Measurements from ENCODE around the gene UGDH. TPM values are rescaled to one million over a fixed set of nuclear protein-coding genes. Genes with fewer than 3 reads are reported as not detected.

The UGDH gene
- total and polyA plus RNA-seq, 7 experiments from 2014 or later = 6.9 to 20.9 (median 18.2) TPM

DNA sequence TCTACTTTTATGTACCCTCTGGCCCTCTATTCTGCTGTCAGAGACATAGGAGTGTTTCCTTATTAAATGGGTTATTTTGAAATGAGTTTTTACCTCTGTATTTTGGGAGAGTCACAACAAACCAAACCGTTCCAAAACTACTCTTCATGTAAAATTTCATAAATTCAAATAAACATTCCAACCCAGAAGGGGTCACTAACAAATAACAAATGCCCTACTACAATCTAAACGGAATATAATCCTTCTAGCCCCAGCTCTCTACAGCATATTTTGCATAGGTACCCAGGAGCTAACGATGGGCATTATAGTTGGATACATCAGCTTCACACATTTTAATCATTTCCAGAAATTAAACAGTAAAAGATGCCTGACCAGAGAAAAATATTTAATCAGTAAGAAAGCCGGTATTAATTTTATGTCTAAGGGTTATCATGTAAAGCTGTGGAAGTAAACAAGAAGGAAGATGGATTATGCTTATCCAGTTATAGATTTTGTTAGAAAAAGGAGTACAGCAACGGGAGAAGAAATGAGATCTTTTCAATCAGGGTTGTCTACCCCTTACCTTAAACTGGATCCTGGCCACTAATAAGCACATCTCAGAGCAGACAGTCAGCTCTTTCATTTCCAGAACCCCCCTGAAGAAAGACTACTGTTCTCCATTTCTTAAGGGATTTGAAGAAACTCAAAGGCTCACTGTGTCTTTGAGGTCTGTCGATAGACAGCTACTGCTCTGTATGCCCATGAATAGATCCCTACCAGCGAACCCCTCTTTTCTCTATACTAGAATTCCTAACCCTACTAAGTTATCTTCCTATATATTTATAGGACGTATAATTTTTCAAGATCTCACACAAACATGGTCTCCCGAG lies 1.2 kb downstream of the UGDH start:
- Mint-ChIP-seq H3K36me3 (peaks cover 5 to 15% (median 5%) of the 10 kb centered on the region in 5 donors), H3K4me3 (peak overlapping the region; percentile 88 to 99 (median 98)), H3K27me3 (no peaks in the 10 kb centered on the region), H3K27ac (peak overlapping the region; percentile 68 to 93 (median 85)), H3K4me1 (peaks cover 11 to 26% (median 19%) of the 10 kb centered on the region in 7 donors), H3K9me3 (peaks cover 0 to 12% (median 5%) of the 10 kb centered on the region in 11 donors)
- peaks cover 7 to 10% of the 10 kb centered on the region in 2 donors for H3K4me1 ChIP-seq (ENCODE audit: control insufficient read depth in 2 of 2, insufficient read depth in 2 of 2, low read length in 2 of 2)
- intact Hi-C loops (cut with micrococcal nuclease) = loop anchor here (2.0 to 10.0 kb wide), 7 partner anchors 159 to 779 kb away; partner anchors contain the start of genes RFC1 (in 2 of the 2), UBE2K (in 2 of the 2), N4BP2 (in 1 of the 2) and RHOH (in 1 of the 2)
- ChIA-PET CTCF (no interaction called here), POLR2A (interaction anchor here (0.6 to 1.0 kb wide), 2 partner anchors 67 to 866 kb away, joined by 3 to 4 read pairs; partner anchors contain the start of genes LIAS and RPL9)
- H3K27me3 ChIP-seq (ENCODE audit: control insufficient read depth in 2 of 2, insufficient read depth in 2 of 2, low read length in 2 of 2) = no peaks in the 10 kb centered on the region
- peaks cover 0 to 6% (median 0%) of the 10 kb centered on the region in 3 experiments for H3K9me3 ChIP-seq (ENCODE audit: control insufficient read depth in 2 of 3, low read length in 3 of 3)
- no peak for DNase-seq
- H3K27ac ChIP-seq (ENCODE audit: low read depth, low read length) = peak overlapping the region; percentile 74
- no peak for ATAC-seq
- H3K36me3 ChIP-seq (ENCODE audit: control insufficient read depth in 2 of 3, insufficient read depth in 3 of 3, low read length in 3 of 3) = peaks cover 0 to 5% (median 0%) of the 10 kb centered on the region in 3 experiments
- peak overlapping the region; percentile 81 for H3K4me3 ChIP-seq (ENCODE audit: low read length)

DNA sequence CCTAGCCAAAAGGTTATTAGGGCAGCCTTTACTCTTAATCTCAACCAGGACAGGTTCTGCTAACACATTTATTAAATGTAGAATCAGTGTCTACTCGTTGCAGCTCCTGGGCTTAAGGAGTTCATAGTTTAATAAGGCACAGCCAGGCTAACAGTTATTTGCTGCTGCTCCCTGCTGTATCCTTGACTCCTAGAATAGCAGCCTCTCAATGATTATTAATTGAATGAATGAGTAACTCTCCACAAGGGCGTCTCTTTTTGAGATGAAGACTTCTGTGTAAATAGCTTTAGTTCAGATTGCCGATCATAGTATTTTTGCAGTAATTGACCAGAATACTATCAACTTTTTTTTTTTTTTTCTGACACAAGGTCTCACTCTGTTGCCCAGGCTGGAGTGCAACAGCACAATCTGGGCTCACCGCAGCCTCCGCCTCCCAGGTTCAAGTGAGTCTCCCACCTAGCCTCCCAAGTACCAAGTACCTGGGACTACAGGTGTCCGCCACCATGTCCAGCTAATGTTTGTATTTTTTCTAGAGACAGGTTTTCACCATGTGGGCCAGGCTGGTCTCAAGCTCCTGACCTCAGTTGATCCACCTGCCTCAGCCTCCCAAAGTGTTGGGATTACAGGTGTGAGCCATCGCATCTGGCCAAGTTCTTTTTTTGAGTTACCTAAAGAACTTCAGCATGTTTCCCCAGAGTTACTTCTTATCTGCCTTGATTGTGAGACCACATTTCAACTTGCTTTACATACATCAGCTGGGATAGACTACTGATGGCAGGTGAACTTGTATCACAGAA lies 2.9 kb downstream of the UGDH start:
- H3K27ac Mint-ChIP-seq = no peak overlapping the region
- ChIA-PET POLR2A (interaction anchor here (0.5 to 0.8 kb wide), 3 partner anchors 31 to 759 kb away, joined by 3 to 5 read pairs (median 4); no protein-coding TSS in a partner anchor), CTCF (no interaction called here)
- no peaks in the 10 kb centered on the region for H3K27me3 ChIP-seq (ENCODE audit: control insufficient read depth in 2 of 2, insufficient read depth in 2 of 2, low read length in 2 of 2)
- H3K9me3 ChIP-seq (ENCODE audit: control insufficient read depth in 2 of 3, low read length in 3 of 3) = no peaks in the 10 kb centered on the region
- H3K4me3 ChIP-seq (ENCODE audit: low read length) = no peak overlapping the region
- H3K36me3 Mint-ChIP-seq = peaks cover 0 to 4% (median 0%) of the 10 kb centered on the region in 5 donors
- no peak overlapping the region for H3K4me3 Mint-ChIP-seq
- H3K27ac ChIP-seq (ENCODE audit: low read depth, low read length) = no peak overlapping the region
- H3K36me3 ChIP-seq (ENCODE audit: control insufficient read depth in 2 of 3, insufficient read depth in 3 of 3, low read length in 3 of 3) = peaks cover 0 to 9% (median 0%) of the 10 kb centered on the region in 3 experiments
- H3K9me3 Mint-ChIP-seq = no peaks in the 10 kb centered on the region
- peaks cover 11 to 23% (median 19%) of the 10 kb centered on the region in 7 donors for H3K4me1 Mint-ChIP-seq
- peaks cover 7 to 10% of the 10 kb centered on the region in 2 donors for H3K4me1 ChIP-seq (ENCODE audit: control insufficient read depth in 2 of 2, insufficient read depth in 2 of 2, low read length in 2 of 2)
- DNase-seq (no peak), ATAC-seq (no peak)
- intact Hi-C loops (cut with micrococcal nuclease) = loop anchor here in 1 of 2 donors (10.0 kb wide), 3 partner anchors 160 to 780 kb away; partner anchors contain the start of genes RFC1 and RHOH
- H3K27me3 Mint-ChIP-seq = no peaks in the 10 kb centered on the region

DNA sequence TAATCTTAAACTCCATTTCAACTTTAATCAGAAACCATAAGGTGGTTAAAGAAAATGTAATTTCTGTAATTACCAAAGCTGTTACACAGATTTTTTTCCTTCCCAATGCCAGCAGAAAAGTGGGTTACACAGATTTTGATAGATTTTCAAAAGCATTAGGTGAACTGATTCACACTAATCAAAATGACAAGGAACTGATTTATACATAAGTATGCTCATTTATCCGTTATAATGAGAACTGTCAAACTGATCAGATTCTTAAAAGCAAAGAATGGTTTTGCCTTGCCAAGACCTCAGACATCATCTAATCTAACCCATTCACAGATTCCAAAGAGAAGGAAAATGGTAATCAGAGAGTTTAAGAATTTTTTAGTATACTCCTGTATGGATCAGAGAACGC lies 5.2 kb downstream of the UGDH start:
- Mint-ChIP-seq H3K27ac (no peak overlapping the region), H3K36me3 (no peaks in the 10 kb centered on the region), H3K9me3 (no peaks in the 10 kb centered on the region), H3K4me1 (peaks cover 5 to 14% (median 12%) of the 10 kb centered on the region in 7 donors), H3K27me3 (no peaks in the 10 kb centered on the region), H3K4me3 (no peak overlapping the region)
- intact Hi-C loops (cut with micrococcal nuclease) = loop anchor here in 1 of 2 donors (10.0 kb wide), 3 partner anchors 157 to 783 kb away; partner anchors contain the start of genes RFC1 and RHOH
- Histone ChIP-seq H3K4me1 (ENCODE audit: control insufficient read depth in 2 of 2, insufficient read depth in 2 of 2, low read length in 2 of 2) (peaks cover 6 to 7% of the 10 kb centered on the region in 2 donors), H3K36me3 (ENCODE audit: control insufficient read depth in 2 of 3, insufficient read depth in 3 of 3, low read length in 3 of 3) (peaks cover 0 to 10% (median 0%) of the 10 kb centered on the region in 3 experiments), H3K27me3 (ENCODE audit: control insufficient read depth in 2 of 2, insufficient read depth in 2 of 2, low read length in 2 of 2) (no peaks in the 10 kb centered on the region), H3K9me3 (ENCODE audit: control insufficient read depth in 2 of 3, low read length in 3 of 3) (no peaks in the 10 kb centered on the region), H3K27ac (ENCODE audit: low read depth, low read length) (no peak overlapping the region), H3K4me3 (ENCODE audit: low read length) (no peak overlapping the region)
- CTCF ChIA-PET = interaction anchor here (0.6 kb wide), 1 partner anchor 12 kb away, joined by 3 read pairs; no protein-coding TSS in a partner anchor
- ATAC-seq (no peak), DNase-seq (no peak)
- POLR2A ChIA-PET = no interaction called here

- H3K4me3 ChIP-seq (ENCODE audit: low read length) = no peak overlapping the region
- intact Hi-C loops (cut with micrococcal nuclease) = loop anchor here in 1 of 2 donors (10.0 kb wide), 3 partner anchors 157 to 783 kb away; partner anchors contain the start of genes RFC1 and RHOH
- Mint-ChIP-seq H3K4me1 (peaks cover under 1 to 10% (median 8%) of the 10 kb centered on the region in 7 donors), H3K36me3 (peaks cover 0 to 3% (median 2%) of the 10 kb centered on the region in 5 donors), H3K4me3 (no peak overlapping the region), H3K27me3 (no peaks in the 10 kb centered on the region), H3K27ac (no peak overlapping the region), H3K9me3 (no peaks in the 10 kb centered on the region)
- no peak for ATAC-seq
- no peaks in the 10 kb centered on the region for H3K27me3 ChIP-seq (ENCODE audit: control insufficient read depth in 2 of 2, insufficient read depth in 2 of 2, low read length in 2 of 2)
- H3K27ac ChIP-seq (ENCODE audit: low read depth, low read length) = no peak overlapping the region
- no peak for DNase-seq
- POLR2A ChIA-PET = no interaction called here
- H3K36me3 ChIP-seq (ENCODE audit: control insufficient read depth in 2 of 3, insufficient read depth in 3 of 3, low read length in 3 of 3) = peaks cover 0 to 8% (median 0%) of the 10 kb centered on the region in 3 experiments
- CTCF ChIA-PET = interaction anchor here (0.6 kb wide), 1 partner anchor 488 kb away, joined by 3 read pairs; no protein-coding TSS in a partner anchor
- no peaks in the 10 kb centered on the region for H3K9me3 ChIP-seq (ENCODE audit: control insufficient read depth in 2 of 3, low read length in 3 of 3)
- peaks cover 4 to 6% of the 10 kb centered on the region in 2 donors for H3K4me1 ChIP-seq (ENCODE audit: control insufficient read depth in 2 of 2, insufficient read depth in 2 of 2, low read length in 2 of 2)
Observed at GRCh38 chr4:39521253-39521919, 5.9 kb downstream of the UGDH start.

DNA sequence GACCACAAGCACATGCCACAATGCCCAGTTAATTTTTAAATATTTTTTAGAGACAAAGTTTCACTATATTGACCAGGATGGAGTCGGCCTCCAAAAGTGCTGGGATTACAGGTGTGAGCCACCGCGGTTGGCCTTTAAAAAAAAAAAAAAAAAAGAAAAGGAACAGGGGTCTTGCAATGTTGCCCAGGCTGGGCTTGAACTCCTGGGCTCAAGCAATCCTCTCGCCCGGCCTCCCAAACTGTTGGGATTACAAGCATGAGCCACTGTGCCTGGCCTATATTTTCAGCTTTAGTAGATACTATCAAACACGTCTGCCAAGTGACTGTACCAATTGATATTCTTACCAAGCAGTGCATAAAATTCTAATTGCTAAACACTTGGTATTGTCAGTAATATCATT lies 8.8 kb downstream of the UGDH start:
- Histone ChIP-seq H3K9me3 (ENCODE audit: control insufficient read depth in 2 of 3, low read length in 3 of 3) (no peaks in the 10 kb centered on the region), H3K27ac (ENCODE audit: low read depth, low read length) (no peak overlapping the region), H3K4me3 (ENCODE audit: low read length) (no peak overlapping the region), H3K4me1 (ENCODE audit: control insufficient read depth in 2 of 2, insufficient read depth in 2 of 2, low read length in 2 of 2) (no peaks in the 10 kb centered on the region), H3K36me3 (ENCODE audit: control insufficient read depth in 2 of 3, insufficient read depth in 3 of 3, low read length in 3 of 3) (peaks cover 0 to 8% (median 0%) of the 10 kb centered on the region in 3 experiments), H3K27me3 (ENCODE audit: control insufficient read depth in 2 of 2, insufficient read depth in 2 of 2, low read length in 2 of 2) (no peaks in the 10 kb centered on the region)
- DNase-seq (no peak), ATAC-seq (no peak)
- ChIA-PET CTCF (interaction anchor here (0.7 kb wide), 1 partner anchor 460 kb away, joined by 3 read pairs; no protein-coding TSS in a partner anchor), POLR2A (no interaction called here)
- no peaks in the 10 kb centered on the region for H3K27me3 Mint-ChIP-seq
- H3K4me1 Mint-ChIP-seq = no peaks in the 10 kb centered on the region
- no peak overlapping the region for H3K27ac Mint-ChIP-seq
- intact Hi-C loops (cut with micrococcal nuclease) = no loop called here
- H3K9me3 Mint-ChIP-seq = no peaks in the 10 kb centered on the region
- no peak overlapping the region for H3K4me3 Mint-ChIP-seq
- H3K36me3 Mint-ChIP-seq = peaks cover 0 to 7% (median 5%) of the 10 kb centered on the region in 5 donors

All from naive thymus-derived CD4-positive, alpha-beta T cell (primary cell).